ENCODE measurements around the gene SLC29A2.

The SLC29A2 gene

GRCh38 chr11:66371627-66372415 lies at the start of gene SLC29A2:
TSS of gene SLC29A2 (minus strand) at chr11:66371760. CDS start at chr11:66371591, 169 bp downstream.
- in situ Hi-C loops (cut with HindIII; ENCODE audit: low sequenced_read_pairs), result loop anchor here (5.0 kb wide), 1 partner anchor 55 kb away; no protein-coding TSS in a partner anchor

- in situ Hi-C loops (cut with HindIII; ENCODE audit: low sequenced_read_pairs), result no loop called here
Measured at GRCh38 chr11:66420671-66421476, 49.3 kb upstream of the SLC29A2 start, which contains the start of gene NPAS4. TSS of gene NPAS4 (plus strand) at chr11:66421035. CDS start at chr11:66421180, 145 bp downstream.

- in situ Hi-C loops (cut with HindIII; ENCODE audit: low sequenced_read_pairs), result no loop called here
Measured at GRCh38 chr11:66419825-66420224, 48.3 kb upstream of the SLC29A2 start.

GRCh38 chr11:66418986-66419308 lies 47.4 kb upstream of the SLC29A2 start:
- in situ Hi-C loops (cut with HindIII; ENCODE audit: low sequenced_read_pairs), result no loop called here

GRCh38 chr11:66418168-66418985 lies 46.8 kb upstream of the SLC29A2 start:
- in situ Hi-C loops (cut with HindIII; ENCODE audit: low sequenced_read_pairs), result no loop called here

- in situ Hi-C loops (cut with HindIII; ENCODE audit: low sequenced_read_pairs), result no loop called here
Measured at GRCh38 chr11:66417000-66417399, 45.4 kb upstream of the SLC29A2 start.

- in situ Hi-C loops (cut with HindIII; ENCODE audit: low sequenced_read_pairs), result no loop called here
Measured at GRCh38 chr11:66415423-66415822, 43.9 kb upstream of the SLC29A2 start.

- in situ Hi-C loops (cut with HindIII; ENCODE audit: low sequenced_read_pairs), result no loop called here
Measured at GRCh38 chr11:66414120-66414934, 42.8 kb upstream of the SLC29A2 start.

GRCh38 chr11:66413167-66413566 lies 41.6 kb upstream of the SLC29A2 start:
- in situ Hi-C loops (cut with HindIII; ENCODE audit: low sequenced_read_pairs), result no loop called here

GRCh38 chr11:66412110-66412509 lies 40.5 kb upstream of the SLC29A2 start:
- in situ Hi-C loops (cut with HindIII; ENCODE audit: low sequenced_read_pairs), result no loop called here

- in situ Hi-C loops (cut with HindIII; ENCODE audit: low sequenced_read_pairs), result no loop called here
Measured at GRCh38 chr11:66411323-66411722, 39.8 kb upstream of the SLC29A2 start.

- in situ Hi-C loops (cut with HindIII; ENCODE audit: low sequenced_read_pairs), result no loop called here
Measured at GRCh38 chr11:66410191-66410590, 38.6 kb upstream of the SLC29A2 start.

GRCh38 chr11:66409226-66409625 lies 37.7 kb upstream of the SLC29A2 start:
- in situ Hi-C loops (cut with HindIII; ENCODE audit: low sequenced_read_pairs), result no loop called here

- in situ Hi-C loops (cut with HindIII; ENCODE audit: low sequenced_read_pairs), result no loop called here
Measured at GRCh38 chr11:66408488-66409214, 37.1 kb upstream of the SLC29A2 start.

GRCh38 chr11:66407651-66408050 lies 36.1 kb upstream of the SLC29A2 start:
- in situ Hi-C loops (cut with HindIII; ENCODE audit: low sequenced_read_pairs), result no loop called here

GRCh38 chr11:66393954-66394353 lies 22.4 kb upstream of the SLC29A2 start:
- in situ Hi-C loops (cut with HindIII; ENCODE audit: low sequenced_read_pairs), result no loop called here

- in situ Hi-C loops (cut with HindIII; ENCODE audit: low sequenced_read_pairs), result no loop called here
Measured at GRCh38 chr11:66391322-66391721, 19.8 kb upstream of the SLC29A2 start.

- in situ Hi-C loops (cut with HindIII; ENCODE audit: low sequenced_read_pairs), result no loop called here
Measured at GRCh38 chr11:66388780-66389386, 17.3 kb upstream of the SLC29A2 start.
